WTC11 (cell line): Measurements from ENCODE around the gene SLC9A9.

Experiments used
- CTCF ChIP-seq: fragments of 200-600 bp; IDR thresholded peaks from 2 replicates; pipeline ENCODE4 v1.8.0; 2022; ENCODE audit warnings: antibody characterized with exemption
- ELF4 ChIP-seq: sonication (generic); formaldehyde crosslinking; IDR thresholded peaks from 2 replicates; pipeline ENCODE4 v1.8.1; 2022; ENCODE audit warnings: low read depth, mild to moderate bottlenecking, moderate library complexity, missing genetic modification reagents
- ETV6 ChIP-seq: sonication (generic); formaldehyde crosslinking; IDR thresholded peaks from 2 replicates; pipeline ENCODE4 v1.8.1; 2022; ENCODE audit warnings: mild to moderate bottlenecking, missing genetic modification reagents
- KAT7 ChIP-seq: sonication (generic); formaldehyde crosslinking; IDR thresholded peaks from 2 replicates; pipeline ENCODE4 v1.8.1; 2023; ENCODE audit warnings: missing genetic modification reagents, mild to moderate bottlenecking, borderline replicate concordance
- MXD4 ChIP-seq: fragments of 250-450 bp; sonication (Bioruptor Pico); IDR thresholded peaks from 2 replicates; pipeline ENCODE4 v1.8.0; 2021; ENCODE audit warnings: mild to moderate bottlenecking, moderate library complexity, borderline replicate concordance
- NR2C2 ChIP-seq: sonication (generic); formaldehyde crosslinking; IDR thresholded peaks from 2 replicates; pipeline ENCODE4 v1.8.0; 2022; ENCODE audit warnings: mild to moderate bottlenecking, missing genetic modification reagents
- STAT6 ChIP-seq: sonication (generic); formaldehyde crosslinking; conservative IDR thresholded peaks from 2 replicates; pipeline ENCODE4 v1.8.1; 2023; ENCODE audit warnings: mild to moderate bottlenecking, low read depth, missing genetic modification reagents, moderate library complexity
- TEAD1 ChIP-seq: sonication (generic); formaldehyde crosslinking; IDR thresholded peaks from 2 replicates; pipeline ENCODE4 v1.8.0; 2022; ENCODE audit warnings: mild to moderate bottlenecking, missing genetic modification reagents
- ZNF425 ChIP-seq: fragments of 250-450 bp; sonication (Bioruptor Pico); conservative IDR thresholded peaks from 2 replicates; pipeline ENCODE4 v1.9.0; 2021; ENCODE audit warnings: mild to moderate bottlenecking
- TF ChIP-seq, protein P1 (sequence below): fragments of 250-450 bp; sonication (Bioruptor Pico); IDR thresholded peaks from 2 replicates; pipeline ENCODE4 v2.1.2; 2022; ENCODE audit warnings: mild to moderate bottlenecking, moderate library complexity
- TF ChIP-seq, protein P2 (sequence below): sonication (generic); formaldehyde crosslinking; IDR thresholded peaks from 2 replicates; pipeline ENCODE4 v1.8.1; 2023; ENCODE audit warnings: mild to moderate bottlenecking, missing genetic modification reagents

GRCh38 chr3:143514874-143515273 lies 333.4 kb downstream of the SLC9A9 start:
- TF ChIP-seq NR2C2 (no peak), KAT7 (no peak), CTCF (no peak), MXD4 (CRISPR knock-in tag) (no peak), ETV6 (CRISPR knock-in tag) (no peak), TEAD1 (CRISPR knock-in tag) (no peak), STAT6 (CRISPR knock-in tag) (no peak), ELF4 (CRISPR knock-in tag) (no peak), ZNF425 (CRISPR knock-in tag) (no peak)
- TF ChIP-seq, protein P1, sequence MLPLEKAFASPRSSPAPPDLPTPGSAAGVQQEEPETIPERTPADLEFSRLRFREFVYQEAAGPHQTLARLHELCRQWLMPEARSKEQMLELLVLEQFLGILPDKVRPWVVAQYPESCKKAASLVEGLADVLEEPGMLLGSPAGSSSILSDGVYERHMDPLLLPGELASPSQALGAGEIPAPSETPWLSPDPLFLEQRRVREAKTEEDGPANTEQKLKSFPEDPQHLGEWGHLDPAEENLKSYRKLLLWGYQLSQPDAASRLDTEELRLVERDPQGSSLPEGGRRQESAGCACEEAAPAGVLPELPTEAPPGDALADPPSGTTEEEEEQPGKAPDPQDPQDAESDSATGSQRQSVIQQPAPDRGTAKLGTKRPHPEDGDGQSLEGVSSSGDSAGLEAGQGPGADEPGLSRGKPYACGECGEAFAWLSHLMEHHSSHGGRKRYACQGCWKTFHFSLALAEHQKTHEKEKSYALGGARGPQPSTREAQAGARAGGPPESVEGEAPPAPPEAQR (CRISPR knock-in tag), result no peak
- TF ChIP-seq, protein P2, sequence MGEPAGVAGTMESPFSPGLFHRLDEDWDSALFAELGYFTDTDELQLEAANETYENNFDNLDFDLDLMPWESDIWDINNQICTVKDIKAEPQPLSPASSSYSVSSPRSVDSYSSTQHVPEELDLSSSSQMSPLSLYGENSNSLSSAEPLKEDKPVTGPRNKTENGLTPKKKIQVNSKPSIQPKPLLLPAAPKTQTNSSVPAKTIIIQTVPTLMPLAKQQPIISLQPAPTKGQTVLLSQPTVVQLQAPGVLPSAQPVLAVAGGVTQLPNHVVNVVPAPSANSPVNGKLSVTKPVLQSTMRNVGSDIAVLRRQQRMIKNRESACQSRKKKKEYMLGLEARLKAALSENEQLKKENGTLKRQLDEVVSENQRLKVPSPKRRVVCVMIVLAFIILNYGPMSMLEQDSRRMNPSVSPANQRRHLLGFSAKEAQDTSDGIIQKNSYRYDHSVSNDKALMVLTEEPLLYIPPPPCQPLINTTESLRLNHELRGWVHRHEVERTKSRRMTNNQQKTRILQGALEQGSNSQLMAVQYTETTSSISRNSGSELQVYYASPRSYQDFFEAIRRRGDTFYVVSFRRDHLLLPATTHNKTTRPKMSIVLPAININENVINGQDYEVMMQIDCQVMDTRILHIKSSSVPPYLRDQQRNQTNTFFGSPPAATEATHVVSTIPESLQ, result no peak
